A673 (cell line): Measurements from ENCODE around the gene CCL27. TPM values are rescaled to one million over a fixed set of nuclear protein-coding genes. Genes with fewer than 3 reads are reported as not detected.

Experiments used
- BruUV-seq: library from RNA; stranded (reverse); fragments of 400-500 nt; replicated peaks from 2 replicates; lab custom pipeline; 2021; lab: Mats Ljungman, UMichigan
- CTCF ChIA-PET: fragments of 300-600 bp; sonication (Branson Sonifier 250); formaldehyde crosslinking; loops from one replicate; lab custom pipeline; 2022; ENCODE audit warnings: antibody characterized with exemption; lab: Charles Lee
- POLR2A ChIA-PET: fragments of 300-600 bp; sonication (Branson Sonifier 250); formaldehyde crosslinking; loops from one replicate; lab custom pipeline; 2022; ENCODE audit warnings: antibody characterized with exemption; ENCODE audit not compliant: low non-redundant PET; lab: Charles Lee
- DNase-seq: peaks from one replicate; pipeline ENCODE4 v3.0.0-alpha.2; 2015; ENCODE audit warnings: low spot score
- H3K27ac ChIP-seq: fragments of 200-600 bp; sonication (generic); 2 replicates; pipeline ENCODE4 v1.5.1; 2016; ENCODE audit warnings: mixed run types, low read depth, mild to moderate bottlenecking, mixed read lengths, antibody characterized with exemption, low read length; ENCODE audit not compliant: poor library complexity, severe bottlenecking
- H3K27me3 ChIP-seq: fragments of 200-600 bp; sonication (generic); replicated peaks from 2 replicates; pipeline ENCODE4 v1.6.1; 2017; ENCODE audit warnings: mixed run types, low read depth, mild to moderate bottlenecking, mixed read lengths, antibody characterized with exemption, low read length; ENCODE audit not compliant: insufficient read depth, poor library complexity
- H3K36me3 ChIP-seq: fragments of 200-600 bp; sonication (generic); 2 replicates; pipeline ENCODE4 v1.6.1; 2016; ENCODE audit warnings: mixed run types, mild to moderate bottlenecking, mixed read lengths, antibody characterized with exemption, low read length; ENCODE audit not compliant: insufficient read depth, poor library complexity, severe bottlenecking
- H3K4me1 ChIP-seq: fragments of 200-600 bp; sonication (generic); 2 replicates; pipeline ENCODE4 v1.6.1; 2017; ENCODE audit warnings: mixed run types, mild to moderate bottlenecking, mixed read lengths, antibody characterized with exemption, low read length; ENCODE audit not compliant: insufficient read depth, poor library complexity, severe bottlenecking
- H3K4me3 ChIP-seq: fragments of 200-600 bp; sonication (generic); 2 replicates; pipeline ENCODE4 v1.5.1; 2016; ENCODE audit warnings: low read depth, mixed run types, mild to moderate bottlenecking, mixed read lengths, low read length; ENCODE audit not compliant: poor library complexity, severe bottlenecking
- H3K9me3 ChIP-seq: fragments of 200-600 bp; sonication (generic); 2 replicates; pipeline ENCODE4 v1.6.1; 2016; ENCODE audit warnings: mixed run types, low read depth, mild to moderate bottlenecking, mixed read lengths, antibody characterized with exemption, low read length; ENCODE audit not compliant: poor library complexity, severe bottlenecking
- CTCF ChIP-seq: fragments of 300-800, 200-600 bp; sonication (generic); conservative IDR thresholded peaks from 2 replicates; pipeline ENCODE4 v1.5.1; 2017; ENCODE audit warnings: low read depth, mild to moderate bottlenecking, antibody characterized with exemption, low read length, moderate library complexity, mixed read lengths
- EZH2 ChIP-seq: fragments of 200-600 bp; sonication (generic); IDR thresholded peaks from 2 replicates; pipeline ENCODE4 v1.6.1; 2017; ENCODE audit warnings: borderline replicate concordance, low read depth, mild to moderate bottlenecking, mixed read lengths, antibody characterized with exemption, low read length; ENCODE audit not compliant: poor library complexity, severe bottlenecking
- intact Hi-C: fragments of 100-400 bp; cut with micrococcal nuclease; formaldehyde crosslinking; loops from one replicate; pipeline ENCODE4 v1.10.0; 2022; ENCODE audit not compliant: unreplicated experiment
- total RNA-seq: library from RNA; stranded (reverse); gene quantifications from 2 replicates; pipeline ENCODE4 v1.2.3, GENCODE V29; 2021

The CCL27 gene
- total RNA-seq, 1 experiment from 2014 or later: not detected

- H3K27me3 ChIP-seq: peaks cover 20% of the 10 kb centered on the region
- H3K36me3 ChIP-seq: no peaks in the 10 kb centered on the region
Observed at GRCh38 chr9:34709196-34709978, 46.9 kb upstream of the CCL27 start.

GRCh38 chr9:34707130-34707529 lies 44.7 kb upstream of the CCL27 start:
- intact Hi-C loops: no loop called here
- H3K27me3 ChIP-seq: peaks cover 2% of the 10 kb centered on the region
- ChIA-PET CTCF (interaction anchor here (0.6 kb wide), 1 partner anchor 313 kb away, joined by 4 read pairs; no protein-coding TSS in a partner anchor), POLR2A (no interaction called here)
- no peaks in the 10 kb centered on the region for H3K9me3 ChIP-seq
- BruUV-seq: no TSS peak
- DNase-seq: no peak
- H3K27ac ChIP-seq: no peak overlapping the region
- TF ChIP-seq EZH2 (no peak), CTCF (no peak)
- H3K4me3 ChIP-seq: no peak overlapping the region
- H3K4me1 ChIP-seq: no peaks in the 10 kb centered on the region
- no peaks in the 10 kb centered on the region for H3K36me3 ChIP-seq

More at GRCh38 chr9:34709196-34709978, 46.9 kb upstream of the CCL27 start:
- no TSS peak for BruUV-seq
- ChIA-PET CTCF (no interaction called here), POLR2A (no interaction called here)
- DNase-seq: no peak
- H3K4me3 ChIP-seq: no peak overlapping the region
- H3K4me1 ChIP-seq: no peaks in the 10 kb centered on the region
- H3K27ac ChIP-seq: no peak overlapping the region
- H3K9me3 ChIP-seq: no peaks in the 10 kb centered on the region
- intact Hi-C loops: no loop called here
- TF ChIP-seq EZH2 (no peak), CTCF (no peak)

- intact Hi-C loops: loop anchor here (2.0 kb wide), 1 partner anchor 27 kb away; no protein-coding TSS in a partner anchor
- no peaks in the 10 kb centered on the region for H3K36me3 ChIP-seq
- no peaks in the 10 kb centered on the region for H3K4me1 ChIP-seq
- CTCF ChIA-PET: interaction anchor here (0.7 to 1.0 kb wide), 5 partner anchors 10 to 292 kb away, joined by 3 to 8 read pairs (median 4); no protein-coding TSS in a partner anchor
- no TSS peak for BruUV-seq
- TF ChIP-seq CTCF (peak; percentile 99), EZH2 (no peak)
- H3K27ac ChIP-seq: no peak overlapping the region
- H3K9me3 ChIP-seq: no peaks in the 10 kb centered on the region
- POLR2A ChIA-PET: interaction anchor here (0.5 kb wide), 1 partner anchor 1589 kb away, joined by 4 read pairs; no protein-coding TSS in a partner anchor
- peaks cover 5% of the 10 kb centered on the region for H3K27me3 ChIP-seq
- H3K4me3 ChIP-seq: peak overlapping the region; percentile 61
- peak; percentile 81 for DNase-seq
Observed at GRCh38 chr9:34701769-34702736, 39.6 kb upstream of the CCL27 start.
